PFSK-1 (cell line): ENCODE results near the gene AGRN.

ENCODE experiments used
- POLR2AphosphoS5 ChIP-seq: IDR thresholded peaks from 2 replicates; pipeline ENCODE4 v1.6.1; 2012; ENCODE audit warnings: low read depth, mild to moderate bottlenecking, control low read depth, low read length, moderate library complexity
- REST ChIP-seq, 2 experiments: IDR thresholded peaks; 2 replicates each; pipeline versions ENCODE4 v1.6.1 to v1.8.0; 2011 to 2012; ENCODE audit warnings: low read depth in 2 of 2, low read length in 2 of 2, control low read depth in 1 of 2, inconsistent platforms in 1 of 2, mild to moderate bottlenecking in 1 of 2, moderate library complexity in 1 of 2; ENCODE audit not compliant: insufficient read depth in 1 of 2
- SIN3A ChIP-seq: IDR thresholded peaks from 2 replicates; pipeline ENCODE4 v1.6.1; 2012; ENCODE audit warnings: mild to moderate bottlenecking, low read length, moderate library complexity, borderline replicate concordance; ENCODE audit not compliant: insufficient read depth
- TAF1 ChIP-seq: IDR thresholded peaks from 2 replicates; pipeline ENCODE4 v1.6.1; 2012; ENCODE audit warnings: low read length, control low read depth, borderline replicate concordance; ENCODE audit not compliant: insufficient read depth

GRCh38 chr1:997993-998744, 21.8 kb upstream of the AGRN start:
- TF ChIP-seq TAF1 (no peak), POLR2AphosphoS5 (no peak), REST (IDR thresholded peaks at IDR 0.05; ENCODE audit: insufficient read depth in 1 of 2, low read depth in 2 of 2, low read length in 2 of 2) (no peak), SIN3A (no peak)
